GM18502 (cell line): Measurements from ENCODE around the gene TP53I3.
"Not testable (repeated sequence)": the region's sequence is repeated elsewhere in the genome, so short reads cannot be mapped to it uniquely, and the experiment has no call there.

Experiments
- ATAC-seq: cut with Tn5 transposase; IDR thresholded peaks from one replicate; pipeline ENCODE4 v1.9.1; 2021; ENCODE audit warnings: mild to moderate bottlenecking; ENCODE audit not compliant: unreplicated experiment, poor library complexity

The TP53I3 gene

DNA sequence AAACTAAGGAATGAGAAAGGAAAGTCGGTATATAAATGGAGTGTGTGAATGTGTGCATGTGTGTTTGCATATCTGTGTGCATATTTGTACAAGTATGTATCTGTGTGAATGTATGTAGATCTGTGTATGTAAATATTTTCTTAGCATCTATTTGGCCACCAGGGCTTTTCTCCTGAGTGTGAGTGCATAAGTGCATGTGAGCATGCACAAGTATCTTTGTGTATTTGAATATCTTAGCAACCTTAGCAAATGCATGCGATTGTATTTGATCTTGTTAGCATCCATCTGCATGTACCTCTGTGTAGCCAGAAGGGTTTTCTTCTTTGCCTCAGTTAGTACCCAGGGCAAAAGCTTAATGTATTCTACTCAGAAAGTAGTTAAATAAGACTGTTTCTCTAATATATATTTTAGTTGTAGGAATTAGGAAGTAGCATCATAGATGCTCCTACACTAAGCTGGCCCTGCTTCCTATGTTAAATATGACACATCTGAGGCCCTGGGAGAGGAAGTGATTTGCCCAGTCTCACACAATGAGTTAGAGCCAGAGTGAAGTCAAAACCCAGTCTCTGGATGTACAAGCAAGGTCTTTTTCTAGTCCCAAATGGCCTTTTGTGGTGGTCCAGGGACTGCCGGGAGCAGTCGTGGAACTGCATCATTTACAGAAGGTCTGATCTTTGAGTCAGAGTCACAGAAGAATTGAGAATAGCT lies 25.9 kb downstream of the TP53I3 start:
- no peak for ATAC-seq

DNA sequence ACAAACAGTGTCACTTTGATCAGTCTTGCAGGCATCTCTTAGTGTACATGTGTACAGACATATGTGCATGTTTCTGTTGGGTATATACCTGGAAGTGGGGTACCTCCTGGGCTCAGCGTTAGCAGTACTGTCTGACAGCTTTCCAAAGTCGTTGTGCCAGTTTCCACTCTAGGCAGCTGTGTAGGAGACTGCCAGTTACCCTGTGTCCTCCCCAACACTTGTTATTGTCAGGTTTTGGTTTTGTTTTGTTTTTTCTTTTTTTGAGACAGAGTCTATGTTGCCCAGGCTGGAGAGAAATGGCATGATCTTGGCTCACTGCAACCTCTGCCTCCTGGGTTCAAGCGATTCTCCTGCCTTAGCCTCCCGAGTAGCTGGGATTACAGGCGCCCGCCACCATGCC lies 28.9 kb downstream of the TP53I3 start:
- ATAC-seq: no peak

DNA sequence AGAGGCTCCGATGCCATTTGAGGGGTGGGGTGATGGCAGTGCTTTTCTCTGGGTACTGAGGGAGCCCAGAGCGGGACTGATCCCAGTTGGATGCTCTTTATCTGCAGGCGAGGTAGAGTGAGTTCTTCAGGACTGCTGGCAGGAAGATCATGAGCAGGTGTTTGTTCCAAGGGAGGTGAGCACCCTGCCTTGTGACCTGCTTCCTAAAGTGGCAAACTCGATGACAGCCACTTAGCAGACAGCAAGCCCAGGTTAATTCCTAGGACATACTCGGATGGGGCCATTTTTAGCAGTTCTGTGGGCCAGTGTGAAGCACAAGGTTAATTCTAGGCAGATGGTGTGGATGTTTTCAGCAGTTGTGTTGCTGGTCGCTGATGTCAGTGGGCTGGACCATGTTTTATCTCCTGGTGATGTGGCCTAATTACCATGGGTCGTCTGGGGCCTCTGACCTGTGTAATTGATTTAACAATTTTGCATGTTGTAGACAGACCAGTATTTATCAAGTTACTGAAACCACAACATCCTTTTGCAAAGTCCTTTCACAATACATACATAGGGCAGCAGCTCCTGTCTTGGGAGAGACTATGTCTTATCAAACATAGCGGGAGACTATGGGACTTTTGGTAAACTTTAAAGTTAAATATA lies 30.1 kb downstream of the TP53I3 start:
- ATAC-seq: no peak

DNA sequence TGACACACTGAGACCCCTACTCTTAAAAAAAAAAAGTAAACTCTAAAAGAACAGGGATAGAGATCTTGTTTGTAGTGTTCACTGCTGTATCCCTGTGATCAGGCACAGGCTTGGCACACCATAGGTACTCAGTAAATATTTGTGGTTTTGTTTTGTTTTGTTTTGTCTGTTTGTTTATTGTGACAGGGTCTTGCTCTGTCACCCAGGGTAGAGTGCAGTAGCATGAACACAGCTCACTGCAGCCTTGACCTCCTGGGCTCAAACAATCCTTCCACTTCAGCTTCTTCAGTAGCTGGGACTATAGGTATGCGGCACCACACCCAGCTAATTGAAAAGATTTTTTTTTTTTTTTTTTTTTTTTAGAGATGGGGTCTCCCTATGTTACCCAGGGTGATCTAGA lies 31.7 kb downstream of the TP53I3 start:
- ATAC-seq: no peak

DNA sequence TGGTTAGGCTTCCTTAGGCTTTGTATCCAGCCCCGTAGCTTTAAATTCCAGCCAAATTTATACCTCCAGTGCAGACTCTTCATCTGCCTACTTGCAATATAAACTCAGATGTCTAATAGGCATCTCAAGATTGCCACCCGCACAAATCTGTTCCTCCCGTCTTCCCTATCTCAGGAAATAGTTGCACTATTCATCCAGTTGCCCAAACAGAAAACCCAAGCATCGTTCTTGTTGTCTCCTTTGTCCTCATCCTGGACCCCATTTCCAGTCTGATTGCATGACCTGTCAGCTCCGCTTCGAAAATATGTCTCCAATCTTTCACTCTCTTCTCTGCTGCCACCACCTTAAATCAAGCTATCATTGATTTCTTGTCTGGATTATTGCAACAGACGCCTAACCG lies 32.8 kb downstream of the TP53I3 start:
- no peak for ATAC-seq

DNA sequence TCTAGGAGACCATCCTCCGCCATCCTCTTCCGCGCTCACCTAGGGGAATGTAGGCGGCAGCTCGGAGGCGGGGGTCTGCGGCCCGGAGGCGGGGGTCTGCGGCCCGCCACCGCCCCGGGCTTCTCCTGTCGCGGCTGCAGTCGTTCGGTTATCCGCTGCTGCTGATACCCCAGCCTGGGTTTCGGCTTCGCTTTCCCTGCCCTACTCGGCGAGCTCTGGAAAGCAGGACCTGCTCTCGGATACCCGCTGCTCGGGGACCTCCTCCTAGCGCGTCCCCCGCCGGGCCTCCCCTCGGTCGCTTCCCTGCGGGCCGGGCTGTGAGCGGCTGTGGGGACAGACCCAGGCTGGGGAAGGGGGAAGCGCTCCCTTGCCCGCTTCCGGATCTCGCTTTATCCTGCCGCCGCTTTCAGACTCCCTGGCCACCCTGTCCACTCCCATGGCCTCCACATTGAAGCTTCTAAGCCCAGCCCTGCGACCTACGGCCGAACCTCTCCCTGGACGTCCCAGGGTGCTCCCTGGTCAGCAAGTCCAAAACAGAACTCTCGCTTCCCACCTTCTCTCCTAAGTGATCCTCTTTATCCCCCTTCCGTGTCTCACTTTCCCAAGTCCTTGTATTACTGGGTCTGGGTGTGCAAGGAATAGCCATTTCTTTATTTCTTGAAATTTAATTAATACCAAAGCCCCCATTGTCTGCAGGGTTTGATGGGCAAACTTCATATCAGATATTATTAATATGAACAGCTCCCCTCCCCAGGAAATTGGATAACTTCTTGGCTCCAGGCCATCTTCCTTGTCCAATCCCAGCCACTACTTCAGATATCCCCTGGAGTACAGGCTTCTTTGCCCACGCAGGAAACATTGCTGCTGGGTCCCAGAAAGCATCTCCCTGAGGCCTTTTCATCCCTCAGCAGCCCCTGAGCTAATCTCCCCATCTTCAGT lies 34.3 kb downstream of the TP53I3 start:
- no peak for ATAC-seq

DNA sequence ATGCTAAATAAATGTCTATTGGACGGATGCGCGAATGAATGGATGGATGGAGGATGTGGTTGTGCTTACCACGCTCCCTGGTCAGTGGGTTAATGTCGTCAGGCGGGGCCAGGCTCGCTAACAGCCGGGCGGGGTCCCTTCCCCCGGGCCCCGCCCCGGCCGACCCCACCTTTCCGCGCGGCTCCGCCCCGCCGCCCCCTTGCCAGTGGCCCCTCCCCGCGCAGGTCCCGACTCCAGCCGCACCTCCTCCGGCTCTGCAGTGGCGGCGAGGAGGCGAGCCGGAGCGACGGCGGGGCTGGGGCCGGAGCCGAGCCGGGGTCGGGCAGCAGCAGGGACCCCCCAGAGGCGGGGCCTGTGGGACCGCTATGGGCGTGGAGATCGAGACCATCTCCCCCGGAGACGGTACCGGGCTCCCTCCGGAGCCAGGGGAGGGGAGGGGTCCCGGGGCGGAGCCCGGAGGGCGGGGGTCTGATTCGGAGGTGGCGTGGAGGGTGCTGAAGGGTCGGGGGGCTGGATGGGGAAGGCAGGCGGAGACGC lies 35.1 kb downstream of the TP53I3 start, which contains the start of gene FKBP1B:
FKBP1B (plus strand) TSS at position 257 of the 537 bp plus-strand sequence; CDS start at position 366, 109 bp downstream.
- ATAC-seq: no peak

DNA sequence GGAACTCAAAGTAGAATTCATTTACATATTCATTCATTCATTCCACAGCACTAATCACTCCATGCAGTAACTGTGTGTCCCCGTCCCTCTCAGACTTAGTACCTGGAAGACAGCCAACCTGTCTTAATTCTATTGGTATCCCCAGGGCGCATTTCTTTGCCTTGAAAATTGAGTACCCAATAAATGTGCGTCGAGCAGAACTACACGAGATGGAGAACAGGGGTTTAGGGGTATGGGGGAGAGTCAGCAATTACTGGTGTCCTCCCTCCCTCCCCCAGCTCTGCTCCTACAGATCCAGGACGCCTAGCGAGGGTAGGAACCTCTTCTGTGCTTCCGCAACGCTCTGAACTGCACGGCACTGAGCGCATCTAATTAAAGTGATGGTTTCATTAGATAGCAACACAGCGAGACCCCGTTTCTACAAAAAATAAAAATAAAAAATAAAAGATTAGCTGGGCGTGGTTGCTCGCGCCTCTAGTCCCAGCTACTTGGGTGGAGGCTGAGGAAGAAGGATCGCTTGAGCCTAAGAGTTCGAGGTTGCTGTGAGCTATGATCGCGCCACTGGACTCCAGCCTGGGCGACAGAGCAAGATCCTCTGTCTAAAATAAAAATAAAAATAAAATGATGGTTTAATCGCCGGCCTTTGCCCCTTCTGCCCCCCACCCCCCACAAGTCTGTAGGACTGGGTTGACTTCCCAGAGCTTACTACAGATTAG lies 35.7 kb downstream of the TP53I3 start:
- ATAC-seq: no peak

DNA sequence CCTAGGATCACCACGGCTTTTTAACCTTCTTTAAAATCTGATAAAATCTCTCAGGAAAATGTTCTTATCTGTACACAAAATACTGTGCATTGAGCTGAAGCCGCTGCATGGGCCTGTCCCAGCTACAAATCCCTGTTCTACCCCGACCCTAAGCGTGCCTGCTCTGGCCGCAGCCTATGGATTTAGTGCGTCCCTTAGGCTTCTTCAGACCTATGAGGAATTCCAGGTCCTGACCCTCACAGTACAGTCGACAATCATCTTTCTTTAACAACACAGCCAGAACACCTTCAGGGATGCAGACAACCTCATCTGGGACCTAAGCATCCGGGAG lies 37.0 kb downstream of the TP53I3 start:
- no peak for ATAC-seq

DNA sequence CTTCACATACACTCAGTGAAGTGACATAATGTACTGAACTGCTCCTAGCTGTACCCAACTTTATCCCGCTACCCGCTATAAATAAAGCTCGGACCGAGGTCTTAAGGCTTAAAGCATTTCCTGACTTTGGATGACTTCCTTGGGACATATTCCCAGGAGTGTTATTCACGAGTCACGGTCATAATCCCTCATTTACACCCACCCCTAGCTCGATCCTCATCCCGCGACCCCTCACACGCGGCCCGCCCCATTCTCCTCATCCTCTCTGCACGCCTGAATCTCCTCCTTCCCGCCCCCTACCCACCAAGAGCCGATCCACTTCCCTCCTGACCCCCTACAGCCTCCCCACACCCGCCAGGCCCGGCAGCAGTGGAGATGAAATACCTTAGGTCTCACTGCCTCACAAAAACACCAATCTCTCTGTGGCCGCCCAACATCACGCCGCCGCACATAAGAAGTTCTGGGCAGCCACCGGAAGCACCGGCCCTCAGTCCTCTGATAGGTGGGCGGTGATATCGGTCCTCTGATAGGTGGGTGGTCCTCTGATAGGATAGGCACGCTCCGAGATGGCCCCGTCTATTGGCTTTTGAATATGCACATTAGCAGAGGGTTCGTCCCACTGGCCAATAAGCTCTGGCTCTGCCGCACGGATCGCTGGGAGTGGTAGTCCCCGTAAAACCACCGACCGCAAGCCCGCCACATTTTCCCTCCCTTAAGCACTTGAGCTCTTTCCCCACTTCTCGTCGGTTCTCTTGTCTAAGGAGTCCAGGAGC lies 37.5 kb downstream of the TP53I3 start, which contains the start of gene WDCP:
WDCP (minus strand) TSS at position 462 of the 773 bp plus-strand sequence. CDS start 7,897 bp downstream, outside the sequence.
- peak; percentile 99 for ATAC-seq

DNA sequence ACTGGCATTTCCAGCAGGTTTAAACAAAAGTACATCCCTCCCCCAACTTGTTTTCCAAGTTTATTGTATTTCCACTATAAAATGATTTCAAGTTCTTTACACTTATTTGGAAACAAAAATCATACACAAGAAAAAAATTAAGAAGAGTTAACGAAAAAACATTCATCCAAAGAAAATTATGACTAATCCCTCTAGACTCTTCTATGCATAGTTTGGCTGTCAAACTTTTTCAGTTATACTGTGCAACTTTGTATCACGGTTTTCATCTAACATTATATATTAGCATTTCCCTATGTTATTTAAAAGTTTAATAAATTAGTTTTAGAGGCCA lies 38.1 kb downstream of the TP53I3 start:
- ATAC-seq: no peak

DNA sequence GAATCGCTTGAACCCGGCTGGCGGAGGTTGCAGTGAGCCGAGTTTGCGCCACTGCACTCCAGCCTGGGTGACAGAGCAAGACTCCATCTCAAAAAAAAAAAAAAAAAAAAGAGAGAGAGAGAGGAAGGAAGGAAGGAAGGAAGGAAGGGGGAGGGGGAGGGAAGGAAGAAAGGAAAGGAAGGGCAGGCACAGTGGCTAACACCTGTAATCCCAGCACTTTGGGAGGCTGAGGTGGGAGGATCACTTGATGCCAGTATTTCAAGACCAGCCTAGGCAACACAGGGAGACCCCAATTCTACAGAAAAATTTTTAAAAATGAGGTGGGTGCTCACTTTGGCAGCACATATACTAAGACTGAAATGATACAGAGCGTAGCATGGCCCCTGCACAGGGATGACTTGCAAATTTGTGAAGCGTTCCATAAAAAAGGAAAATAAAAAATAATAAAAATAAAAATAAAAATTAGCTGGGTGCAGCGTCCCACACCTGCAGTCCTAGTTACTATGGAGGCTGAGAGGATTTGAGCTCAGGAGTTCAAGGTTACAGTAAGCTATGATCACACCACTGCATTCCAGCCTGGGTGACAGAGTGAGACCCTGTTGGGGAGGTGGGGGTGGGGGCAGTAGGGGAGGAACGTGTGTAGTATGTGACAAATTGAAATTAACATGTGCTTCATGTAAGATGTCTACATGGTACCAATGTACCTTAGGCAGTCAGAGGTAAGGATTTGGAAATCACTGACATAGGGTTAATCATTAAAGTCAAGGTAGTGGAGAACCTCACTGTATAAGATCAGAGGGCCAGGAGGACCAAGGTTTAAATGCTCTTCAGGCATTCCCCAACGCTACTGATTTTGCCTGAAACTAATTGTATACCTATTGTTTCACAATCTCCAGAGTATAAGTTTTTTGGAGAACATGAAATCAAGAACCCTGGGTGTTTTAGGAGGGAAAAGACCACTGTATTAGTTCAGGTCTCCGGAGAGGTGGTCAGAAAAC lies 38.8 kb downstream of the TP53I3 start:
- no peak for ATAC-seq

DNA sequence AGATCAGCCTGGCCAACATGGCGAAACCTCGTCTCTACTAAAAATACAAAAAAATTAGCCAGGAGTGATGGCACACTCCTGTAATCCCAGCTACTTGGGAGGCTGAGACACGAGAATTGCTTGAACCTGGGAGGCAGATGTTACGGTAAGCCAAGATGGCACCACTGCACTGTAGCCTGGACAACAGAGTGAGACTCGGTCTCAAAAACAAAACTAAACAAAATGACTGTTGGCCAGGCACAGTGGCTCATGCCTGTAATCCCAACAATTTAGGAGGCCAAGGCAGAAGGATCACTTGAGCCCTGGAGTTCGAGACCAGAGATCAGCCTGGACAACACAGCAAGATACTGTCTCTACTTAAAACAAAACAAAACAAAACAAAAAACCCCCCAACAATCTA lies 41.5 kb downstream of the TP53I3 start:
- not testable (repeated sequence) for ATAC-seq

DNA sequence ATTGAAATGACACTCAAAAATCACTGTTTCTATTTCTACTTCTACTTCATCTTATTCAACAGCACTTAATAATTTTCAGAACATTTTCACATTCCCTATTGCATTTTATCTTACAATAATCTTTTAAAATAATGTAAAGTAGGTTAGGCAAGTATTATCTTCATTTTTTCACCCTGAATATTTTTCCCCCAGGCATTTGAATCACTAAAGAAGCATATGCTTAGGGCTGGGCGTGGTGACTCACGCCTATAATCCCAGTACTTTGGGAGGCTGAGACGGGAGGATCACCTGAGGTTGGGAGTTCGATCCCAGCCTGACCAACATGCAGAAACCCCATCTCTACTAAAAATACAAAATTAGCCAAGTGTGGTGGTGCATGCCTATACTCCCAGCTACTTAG lies 44.1 kb downstream of the TP53I3 start:
- no peak for ATAC-seq

DNA sequence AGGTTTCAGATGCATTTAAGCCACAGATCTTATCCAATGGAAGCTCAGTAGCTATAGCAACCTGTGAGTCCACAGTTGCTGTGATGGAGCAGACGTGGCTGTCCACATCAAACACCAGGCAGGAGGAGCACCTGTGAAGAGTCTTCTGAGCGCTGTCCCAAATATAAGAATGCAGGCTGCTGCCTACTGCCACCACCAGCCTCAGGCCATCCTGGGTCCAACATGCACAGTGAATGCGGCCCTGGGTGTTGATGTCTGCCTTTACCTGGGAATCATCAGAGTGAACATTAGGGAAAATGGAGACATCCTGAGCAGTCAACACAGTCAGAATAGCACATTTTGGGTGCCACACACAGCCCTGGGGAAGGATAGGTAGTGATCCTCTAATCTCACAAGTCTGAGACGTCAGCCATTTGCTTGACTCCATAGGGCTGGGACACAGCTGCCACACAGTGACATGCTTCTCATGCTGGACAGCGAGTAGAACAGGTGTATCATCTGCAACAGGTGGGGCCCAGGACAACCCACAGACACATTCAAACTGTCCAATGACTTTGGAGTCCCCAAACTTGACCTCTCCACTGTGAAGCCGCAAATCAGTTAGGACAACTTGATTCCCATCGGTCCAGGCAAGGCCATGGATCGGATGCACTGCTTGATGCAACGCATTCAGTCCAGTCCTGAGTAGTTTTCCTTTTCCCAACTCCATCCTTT lies 45.7 kb downstream of the TP53I3 start:
- ATAC-seq: no peak
